Natural killer cell (primary cell): ENCODE measurements around the gene GORASP2. TPM values are rescaled to one million over a fixed set of nuclear protein-coding genes. Genes with fewer than 3 reads are reported as not detected.

Source experiments
- ATAC-seq, 3 donors: fragments of 150-1000 bp in 2 of 3; fragments of 200-7000 bp in 1 of 3; cut with Tn5 transposase; 1 replicate in 1 of 3; 2 replicates in 2 of 3; pipeline ENCODE4 v1.10.0; 2021; ENCODE audit warnings: mild to moderate bottlenecking in 2 of 3, moderate library complexity in 2 of 3
- DNase-seq, 2 donors: peaks; one replicate each; pipeline versions ENCODE4 v3.0.0 to v3.0.0-alpha.2; 2013 to 2021; ENCODE audit warnings: mixed read lengths in 1 of 2
- H3K27ac ChIP-seq: one replicate; pipeline ENCODE4 v1.5.1; 2013; ENCODE audit warnings: mild to moderate bottlenecking, low read length
- H3K27me3 ChIP-seq: one replicate; pipeline ENCODE4 v1.6.1; 2013; ENCODE audit warnings: low read length; ENCODE audit not compliant: control insufficient read depth, insufficient read depth
- H3K36me3 ChIP-seq: one replicate; pipeline ENCODE4 v1.6.1; 2013; ENCODE audit warnings: low read length; ENCODE audit not compliant: control insufficient read depth, insufficient read depth
- H3K4me1 ChIP-seq: one replicate; pipeline ENCODE4 v1.6.1; 2013; ENCODE audit warnings: low read length; ENCODE audit not compliant: control insufficient read depth, insufficient read depth
- H3K4me3 ChIP-seq: one replicate; pipeline ENCODE4 v1.5.1; 2013; ENCODE audit warnings: low read length
- H3K9me3 ChIP-seq: one replicate; pipeline ENCODE4 v1.6.1; 2013; ENCODE audit warnings: low read length; ENCODE audit not compliant: control insufficient read depth, insufficient read depth
- H3K27ac Mint-ChIP-seq, 2 donors: one replicate each; pipeline ENCODE4 v1.8.0; 2022; ENCODE audit warnings: mild to moderate bottlenecking in 2 of 2, mixed read lengths in 2 of 2, moderate library complexity in 1 of 2
- H3K27me3 Mint-ChIP-seq, 2 donors: one replicate each; pipeline ENCODE4 v1.8.0; 2022; ENCODE audit warnings: low read depth in 2 of 2, mixed read lengths in 2 of 2
- H3K36me3 Mint-ChIP-seq: one replicate; pipeline ENCODE4 v1.8.0; 2022; ENCODE audit warnings: mixed read lengths
- H3K4me1 Mint-ChIP-seq, 2 donors: one replicate each; pipeline ENCODE4 v1.8.0; 2022; ENCODE audit warnings: mixed read lengths in 2 of 2
- H3K4me3 Mint-ChIP-seq: one replicate; pipeline ENCODE4 v1.8.0; 2022; ENCODE audit warnings: mild to moderate bottlenecking, moderate library complexity, mixed read lengths
- H3K9me3 Mint-ChIP-seq, 2 donors: one replicate each; pipeline ENCODE4 v1.8.0; 2022; ENCODE audit warnings: mixed read lengths in 2 of 2
- WGBS: methylation state at CpG from one replicate; pipeline ENCODE4 v1.1.7; 2013; ENCODE audit warnings: missing lambda C conversion rate; ENCODE audit not compliant: insufficient coverage; 5-methylcytosine and 5-hydroxymethylcytosine counted together
- intact Hi-C: fragments of 100-400 bp; cut with micrococcal nuclease; formaldehyde crosslinking; loops from one replicate; pipeline ENCODE4 v1.14.2; 2022
- total RNA-seq, 4 donors: library from RNA; stranded (reverse); fragments of 120-200 nt in 1 of 4; gene quantifications; one replicate each; pipeline versions ENCODE4 v1.2.3 to v1.2.4, GENCODE V29; 2013 to 2022
- TF ChIP-seq, protein P1 (sequence below): fragments of 200-600 bp; IDR thresholded peaks from one replicate; pipeline ENCODE4 v1.8.0; 2022; ENCODE audit warnings: antibody characterized with exemption

The GORASP2 gene
- total RNA-seq, 3 donors from 2014 or later (not counting 1 experiment from before 2014, with no cell fraction given), result 75.3 to 94.5 (median 80.3) TPM

DNA sequence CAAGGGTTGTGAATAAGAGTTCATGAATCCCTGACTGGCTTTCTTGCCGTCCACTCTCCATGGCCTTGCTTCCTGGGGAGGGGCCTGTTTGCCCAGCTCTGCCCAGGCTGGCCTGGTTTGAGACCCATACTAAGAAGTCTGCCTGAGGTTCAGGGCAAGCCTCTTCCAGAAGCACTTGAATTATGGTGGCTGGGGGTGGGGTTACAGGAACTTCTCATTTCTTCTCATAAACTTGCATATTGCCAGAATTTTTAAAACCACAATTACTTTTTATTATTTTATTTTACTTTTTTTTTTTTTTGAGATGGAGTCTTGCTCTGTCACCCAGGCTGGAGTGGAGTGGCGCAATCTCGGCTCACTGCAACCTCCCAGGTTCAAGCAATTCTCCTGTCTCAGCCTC is 42.0 kb downstream of the GORASP2 start:
- H3K4me3 Mint-ChIP-seq, result no peak overlapping the region
- intact Hi-C loops, result loop anchor here (10.0 kb wide), 1 partner anchor 274 kb away; no protein-coding TSS in a partner anchor

DNA sequence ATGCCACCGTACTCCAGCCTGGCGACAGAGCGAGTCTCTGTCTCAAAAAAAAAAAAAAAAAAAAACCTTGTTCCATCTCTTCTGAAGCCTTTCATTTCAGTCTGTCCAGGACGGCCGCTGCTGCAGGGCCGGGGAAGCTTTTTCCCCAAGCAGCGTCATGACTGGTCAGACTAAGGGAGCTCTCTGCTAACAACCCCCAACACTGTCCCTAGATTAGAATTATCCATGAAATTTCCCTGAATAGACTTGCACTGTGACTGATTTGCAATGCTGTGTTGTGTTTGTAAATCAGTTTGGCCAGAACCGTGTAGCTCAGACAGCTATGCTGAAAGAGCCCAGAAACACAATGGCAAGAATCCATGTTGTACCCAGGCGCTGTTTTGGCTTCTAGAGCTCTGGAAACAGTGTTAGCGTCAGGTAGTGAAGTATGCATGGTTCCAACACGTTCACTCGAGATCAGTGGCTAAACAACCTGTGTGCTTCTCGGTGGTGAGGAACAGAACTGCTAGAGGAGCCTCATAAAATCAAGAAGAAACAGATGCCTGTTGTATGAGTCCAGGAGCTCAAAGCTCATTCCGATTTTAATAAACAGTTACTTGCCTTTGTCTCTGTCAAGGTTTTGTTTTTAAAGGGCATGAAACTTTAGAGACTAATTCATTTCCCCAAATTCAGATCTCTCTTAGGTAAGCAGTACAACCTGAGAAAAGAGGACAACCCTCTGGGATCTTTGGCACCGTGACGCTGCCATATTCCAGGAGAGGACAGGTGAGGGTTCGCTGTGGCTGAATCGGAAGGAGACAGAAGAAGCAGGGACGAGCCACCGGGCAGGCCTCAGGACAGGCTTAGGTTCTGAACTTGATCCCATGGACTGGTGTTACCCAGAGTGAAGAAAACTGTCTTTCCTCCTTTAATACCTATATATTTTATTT is 43.5 kb downstream of the GORASP2 start:
- Mint-ChIP-seq H3K4me3 (peak overlapping the region; percentile 87), H3K9me3 (no peaks in the 10 kb centered on the region), H3K27me3 (peaks cover 0 to 3% of the 10 kb centered on the region in 2 donors), H3K27ac (peak overlapping the region; percentile 23 to 53), H3K4me1 (peaks cover 11 to 13% of the 10 kb centered on the region in 2 donors), H3K36me3 (no peaks in the 10 kb centered on the region)
- DNase-seq, result no peak
- Histone ChIP-seq H3K4me3 (no peak overlapping the region), H3K36me3 (peaks cover 4% of the 10 kb centered on the region), H3K27ac (no peak overlapping the region), H3K9me3 (no peaks in the 10 kb centered on the region), H3K27me3 (no peaks in the 10 kb centered on the region), H3K4me1 (peaks cover 11% of the 10 kb centered on the region)
- WGBS, result 93% methylated on average over 20 of the region's 20 CpGs
- intact Hi-C loops, result loop anchor here (1.0 to 10.0 kb wide), 4 partner anchors 114 to 444 kb away; no protein-coding TSS in a partner anchor
- ATAC-seq, result no peak
- TF ChIP-seq, protein P1, sequence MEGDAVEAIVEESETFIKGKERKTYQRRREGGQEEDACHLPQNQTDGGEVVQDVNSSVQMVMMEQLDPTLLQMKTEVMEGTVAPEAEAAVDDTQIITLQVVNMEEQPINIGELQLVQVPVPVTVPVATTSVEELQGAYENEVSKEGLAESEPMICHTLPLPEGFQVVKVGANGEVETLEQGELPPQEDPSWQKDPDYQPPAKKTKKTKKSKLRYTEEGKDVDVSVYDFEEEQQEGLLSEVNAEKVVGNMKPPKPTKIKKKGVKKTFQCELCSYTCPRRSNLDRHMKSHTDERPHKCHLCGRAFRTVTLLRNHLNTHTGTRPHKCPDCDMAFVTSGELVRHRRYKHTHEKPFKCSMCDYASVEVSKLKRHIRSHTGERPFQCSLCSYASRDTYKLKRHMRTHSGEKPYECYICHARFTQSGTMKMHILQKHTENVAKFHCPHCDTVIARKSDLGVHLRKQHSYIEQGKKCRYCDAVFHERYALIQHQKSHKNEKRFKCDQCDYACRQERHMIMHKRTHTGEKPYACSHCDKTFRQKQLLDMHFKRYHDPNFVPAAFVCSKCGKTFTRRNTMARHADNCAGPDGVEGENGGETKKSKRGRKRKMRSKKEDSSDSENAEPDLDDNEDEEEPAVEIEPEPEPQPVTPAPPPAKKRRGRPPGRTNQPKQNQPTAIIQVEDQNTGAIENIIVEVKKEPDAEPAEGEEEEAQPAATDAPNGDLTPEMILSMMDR, result no peak

More for the DNA sequence above, 42.0 kb downstream of the GORASP2 start:
- DNase-seq (no peak), ATAC-seq (no peak)
- no peaks in the 10 kb centered on the region for H3K9me3 ChIP-seq
- H3K27ac ChIP-seq, result no peak overlapping the region
- H3K27me3 ChIP-seq, result no peaks in the 10 kb centered on the region
- Mint-ChIP-seq H3K36me3 (peaks cover 12% of the 10 kb centered on the region), H3K9me3 (no peaks in the 10 kb centered on the region), H3K27me3 (peaks cover 0 to 3% of the 10 kb centered on the region in 2 donors), H3K27ac (no peak overlapping the region), H3K4me1 (peaks cover 11 to 13% of the 10 kb centered on the region in 2 donors)
- no peak overlapping the region for H3K4me3 ChIP-seq
- peaks cover 11% of the 10 kb centered on the region for H3K4me1 ChIP-seq
- 83% methylated on average over 3 of the region's 3 CpGs for WGBS
- TF ChIP-seq, protein P1, result no peak
- peaks cover 17% of the 10 kb centered on the region for H3K36me3 ChIP-seq

DNA sequence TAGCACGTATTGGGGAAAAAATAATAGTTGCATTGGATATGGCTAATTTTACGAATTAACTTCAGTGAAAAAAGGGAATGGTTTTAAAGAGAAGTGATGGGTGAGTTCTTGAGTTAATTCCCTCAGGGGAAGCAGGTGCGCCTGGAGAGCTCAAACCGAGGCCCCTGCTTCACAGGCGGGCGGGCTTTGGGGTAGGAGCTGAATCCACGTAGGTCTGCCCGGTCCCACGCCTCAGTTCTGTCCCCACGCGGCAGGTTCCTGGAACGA is 44.1 kb downstream of the GORASP2 start:
- Mint-ChIP-seq H3K36me3 (no peaks in the 10 kb centered on the region), H3K27ac (peak overlapping the region; percentile 23 to 53), H3K4me1 (peaks cover 11 to 13% of the 10 kb centered on the region in 2 donors), H3K4me3 (peak overlapping the region; percentile 87), H3K27me3 (peaks cover 0 to 3% of the 10 kb centered on the region in 2 donors), H3K9me3 (no peaks in the 10 kb centered on the region)
- H3K9me3 ChIP-seq, result no peaks in the 10 kb centered on the region
- H3K4me3 ChIP-seq, result peak overlapping the region; percentile 92
- 3% methylated on average over 12 of the region's 12 CpGs for WGBS
- ATAC-seq (no peak), DNase-seq (no peak)
- TF ChIP-seq, protein P1, result no peak
- intact Hi-C loops, result loop anchor here (1.0 to 10.0 kb wide), 4 partner anchors 114 to 443 kb away; no protein-coding TSS in a partner anchor
- H3K4me1 ChIP-seq, result peaks cover 11% of the 10 kb centered on the region
- H3K36me3 ChIP-seq, result no peaks in the 10 kb centered on the region
- no peak overlapping the region for H3K27ac ChIP-seq
- H3K27me3 ChIP-seq, result no peaks in the 10 kb centered on the region
